Measurements from ENCODE around the gene RBCK1. TPM values are rescaled to one million over a fixed set of nuclear protein-coding genes. Genes with fewer than 3 reads are reported as not detected.

RBCK1 gene
- total RNA-seq, 1 experiment from 2014 or later = 46.8 TPM

GRCh38 chr20:458776-459175 is 50.7 kb downstream of the RBCK1 start:
- no peak overlapping the region for H4K5ac ChIP-seq (ENCODE audit: insufficient read length, low read depth, low read length)
- no peak overlapping the region for H3K4me2 ChIP-seq (ENCODE audit: insufficient read depth, insufficient read length, low read length)

More at GRCh38 chr20:458776-459175, 50.7 kb downstream of the RBCK1 start:
- Histone ChIP-seq H2AK5ac (ENCODE audit: insufficient read length, low read length) (no peak overlapping the region), H3K18ac (ENCODE audit: insufficient read length, low read depth, low read length) (no peak overlapping the region), H2BK12ac (ENCODE audit: insufficient read length, low read depth, low read length) (no peak overlapping the region), H2BK120ac (ENCODE audit: low read depth, low read length, poor library complexity, severe bottlenecking) (no peak overlapping the region), H3K23ac (ENCODE audit: insufficient read length, low read depth, low read length) (no peak overlapping the region), H3K9ac (ENCODE audit: extremely low read depth, insufficient read length, low read length) (no peak overlapping the region), H3K27me3 (ENCODE audit: insufficient read depth, low read length) (no peaks in the 10 kb centered on the region), H4K20me1 (ENCODE audit: control insufficient read depth, insufficient read depth, insufficient read length) (no peaks in the 10 kb centered on the region), H2BK20ac (ENCODE audit: low read depth, low read length, poor library complexity, severe bottlenecking) (no peak overlapping the region), H2AFZ (ENCODE audit: low read length) (no peak overlapping the region), H2BK15ac (ENCODE audit: low read depth, low read length) (no peak overlapping the region), H3K4ac (ENCODE audit: low read depth, low read length) (no peak overlapping the region), H4K91ac (ENCODE audit: insufficient read length, low read depth, low read length) (no peak overlapping the region), H3K9me3 (ENCODE audit: control insufficient read depth, low read depth, low read length) (no peaks in the 10 kb centered on the region), H3K23me2 (ENCODE audit: insufficient read length, low read depth, low read length, poor library complexity, severe bottlenecking) (peaks cover 6% of the 10 kb centered on the region), H3K4me1 (ENCODE audit: insufficient read depth, low read length) (no peaks in the 10 kb centered on the region; the same call in 1 of the 2 replicates), H3T11ph (ENCODE audit: low read length) (no peak overlapping the region), H3K14ac (ENCODE audit: insufficient read depth, low read length) (no peak overlapping the region), H3K27ac (ENCODE audit: insufficient read length, low read depth, low read length) (no peak overlapping the region), H2BK5ac (ENCODE audit: insufficient read length, low read length) (no peak overlapping the region), H4K8ac (replicated peaks; ENCODE audit: insufficient read length, low read depth, low read length) (no peak overlapping the region), H3K79me1 (ENCODE audit: insufficient read depth, low read depth, low read length, poor library complexity, severe bottlenecking) (no peaks in the 10 kb centered on the region), H3K79me2 (ENCODE audit: insufficient read depth, low read length) (peaks cover 6% of the 10 kb centered on the region; the same call in 1 of the 2 replicates), H3K56ac (ENCODE audit: insufficient read length, low read depth, low read length) (no peak overlapping the region)
- no peak for TF ChIP-seq CTCF (conservative IDR thresholded peaks at IDR 0.05)
- no CpG with 5 or more reads among the region's 6 CpGs for WGBS (ENCODE audit: extremely low coverage, insufficient read length, low lambda C conversion rate)
- peaks cover 14% of the 10 kb centered on the region for H3K27me3 Mint-ChIP-seq (ENCODE audit: low read depth)
- no peak overlapping the region for H3K27ac Mint-ChIP-seq
- peaks cover 0 to 2% (median 0%) of the 10 kb centered on the region in 3 experiments; a peak in 3 of 7 replicates for H3K36me3 Mint-ChIP-seq (ENCODE audit: insufficient read depth in 1 of 3, low read depth in 3 of 3)
- no peak for DNase-seq
- H3K4me3 Mint-ChIP-seq = no peak overlapping the region
- peaks cover 15 to 19% of the 10 kb centered on the region in 2 experiments for H3K4me1 Mint-ChIP-seq
- no peaks in the 10 kb centered on the region for H3K9me3 Mint-ChIP-seq

Data from H9 (cell line).